Astrocyte (in vitro differentiated cells and primary cell): Measurements from ENCODE around the gene ASTN1. TPM values are rescaled to one million over a fixed set of nuclear protein-coding genes. Genes with fewer than 3 reads are reported as not detected.
A peak's percentile ranks its signal among the peaks of the same experiment; 100 is the strongest.

Experiments used
- microRNA-seq: library from miRNA; unstranded; fragments of <30 nt; microRNA quantifications from one replicate; pipeline ENCODE4 v1.2.0, GENCODE V29; 2020
- total RNA-seq: library from RNA; stranded (reverse); gene quantifications from 2 replicates; pipeline ENCODE4 v1.2.1, GENCODE V29; 2021

Gene ASTN1
- total RNA-seq, 1 donor from 2014 or later = 0.50 TPM

Small RNA genes lying within 50 kb of the gene (microRNA-seq; reads per million reads assigned to microRNA genes)
- 4.1 reads per million, percentile 15 among the genes with 10 or more reads in this experiment for gene MIR488

Other genes starting within 250 kb of the ASTN1 start
- gene BRINP2, start 6.2 kb upstream of the ASTN1 start, total RNA-seq = not detected in 2 replicates